Hippocampal formation (tissue), 2 donors: ENCODE measurements around the gene MAPK10.
"Not testable (repeated sequence)": the region's sequence is repeated elsewhere in the genome, so short reads cannot be mapped to it uniquely, and the experiment has no call there.

Experiments
- DNase-seq, 2 donors: peaks; one replicate each; lab custom pipeline; 2025; lab: John Stamatoyannopoulos, UW

Gene MAPK10

DNA sequence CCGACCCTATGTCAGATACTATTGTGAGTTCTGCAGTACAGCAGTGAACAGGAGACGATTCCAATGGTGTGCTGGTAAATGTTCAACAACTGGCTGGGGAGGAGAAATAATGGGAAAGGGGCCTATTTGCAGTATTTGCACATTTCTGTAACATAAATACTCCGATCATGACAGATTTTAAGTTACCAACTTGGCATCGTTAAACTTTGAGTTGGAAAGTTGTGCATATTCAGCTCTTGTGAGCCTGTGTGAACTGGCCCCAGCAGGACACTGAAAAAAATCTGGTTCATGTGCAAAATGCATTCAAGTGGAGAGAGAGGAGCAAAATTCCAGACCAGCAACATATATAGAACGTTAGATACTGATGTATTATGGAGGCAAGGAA is 175.0 kb downstream of the MAPK10 start:
- DNase-seq, result no peak

GRCh38 chr4:86184216-86184900 is 175.5 kb downstream of the MAPK10 start:
- no peak for DNase-seq

- no peak for DNase-seq
These were observed 178.3 kb downstream of the MAPK10 start for GRCh38 chr4:86181585-86181984.

- no peak for DNase-seq
These were observed 181.6 kb downstream of the MAPK10 start for GRCh38 chr4:86178211-86178610.

DNA sequence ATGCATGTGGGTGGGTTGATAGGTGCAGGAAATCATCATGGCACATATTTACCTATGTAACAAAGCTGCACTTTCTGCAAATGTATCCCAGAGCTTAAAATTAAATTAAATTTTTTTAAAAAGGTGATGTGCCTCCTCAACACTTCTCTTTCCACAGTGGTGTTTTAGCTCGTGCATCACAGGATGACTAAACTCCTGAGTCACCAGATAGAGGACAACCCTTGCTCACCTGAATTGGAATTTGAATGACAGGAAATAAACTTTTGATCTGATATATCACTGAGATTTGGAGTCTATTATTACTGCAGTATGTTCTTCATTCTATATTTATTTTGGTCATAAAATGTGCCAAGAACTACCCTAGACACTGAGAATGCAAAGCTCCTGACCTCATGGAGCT is 185.3 kb downstream of the MAPK10 start:
- no peak for DNase-seq

- DNase-seq, result not testable (repeated sequence)
These were observed 191.5 kb downstream of the MAPK10 start for GRCh38 chr4:86168335-86168734.

- DNase-seq, result no peak
These were observed 199.4 kb downstream of the MAPK10 start for GRCh38 chr4:86160426-86160825.

- no peak for DNase-seq
These were observed 200.6 kb downstream of the MAPK10 start for GRCh38 chr4:86159216-86159615.

DNA sequence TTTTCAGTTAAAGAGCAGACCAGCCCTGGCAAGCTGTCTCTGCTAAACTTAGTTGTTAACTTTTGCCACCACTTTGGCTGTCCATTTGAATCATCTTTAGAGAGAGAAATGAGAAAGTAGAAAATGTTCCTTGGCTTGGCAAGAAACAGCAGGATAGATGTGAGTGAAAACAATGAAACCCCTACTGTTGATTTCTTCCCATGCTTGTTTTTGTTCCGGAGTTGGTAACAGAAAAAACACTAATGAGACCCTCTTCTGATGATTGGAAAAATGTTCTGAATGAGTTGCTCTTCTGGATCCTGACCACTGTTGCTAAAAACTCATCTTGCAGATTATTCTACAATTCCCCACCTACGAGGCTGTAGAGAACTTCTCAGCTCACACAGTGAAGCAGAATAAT is 203.3 kb downstream of the MAPK10 start:
- no peak for DNase-seq

GRCh38 chr4:86155766-86156165 is 204.1 kb downstream of the MAPK10 start:
- DNase-seq, result no peak

GRCh38 chr4:86152454-86152853 is 207.4 kb downstream of the MAPK10 start:
- no peak for DNase-seq

- no peak for DNase-seq
These were observed 208.7 kb downstream of the MAPK10 start for GRCh38 chr4:86151196-86151595.

DNA sequence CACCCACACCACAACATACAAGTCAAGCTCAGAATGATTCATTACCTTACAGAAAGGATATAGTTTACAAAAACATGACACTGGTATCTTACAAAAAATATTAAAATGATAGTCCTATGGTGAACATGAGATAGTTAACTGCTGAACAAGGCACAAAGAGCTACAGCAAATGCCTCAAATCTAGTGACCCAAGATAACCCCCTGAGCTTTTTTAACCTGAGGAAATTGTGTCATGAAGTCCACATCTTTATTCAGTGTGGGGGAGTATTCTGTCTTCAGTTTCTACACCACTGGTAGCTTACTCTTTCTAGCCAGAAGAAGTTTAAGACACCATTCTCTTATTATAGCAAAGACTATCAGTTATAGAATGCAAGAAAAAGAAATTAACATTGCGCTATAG is 218.7 kb downstream of the MAPK10 start:
- no peak for DNase-seq

- DNase-seq, result no peak
These were observed 227.4 kb downstream of the MAPK10 start for GRCh38 chr4:86132468-86132867.

DNA sequence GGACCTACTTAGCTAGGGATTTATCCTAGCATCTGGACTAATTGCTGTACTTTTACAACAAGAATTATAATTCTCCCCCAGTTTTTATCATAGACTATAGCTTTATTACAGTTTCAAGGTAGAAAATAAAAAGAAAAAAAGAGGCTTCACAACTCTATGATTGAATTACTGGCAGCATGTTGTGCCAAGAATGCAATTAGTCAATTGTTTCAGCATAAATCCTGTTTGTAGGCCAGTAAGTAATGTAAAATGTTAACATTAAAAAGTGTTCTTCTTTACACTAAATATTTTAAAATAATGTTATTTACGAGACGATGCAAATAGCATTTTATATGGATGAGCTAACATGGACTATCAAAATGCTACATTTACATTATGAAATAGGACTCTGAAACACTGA is 228.4 kb downstream of the MAPK10 start:
- no peak for DNase-seq

GRCh38 chr4:86130160-86130933 is 229.5 kb downstream of the MAPK10 start:
- no peak for DNase-seq

DNA sequence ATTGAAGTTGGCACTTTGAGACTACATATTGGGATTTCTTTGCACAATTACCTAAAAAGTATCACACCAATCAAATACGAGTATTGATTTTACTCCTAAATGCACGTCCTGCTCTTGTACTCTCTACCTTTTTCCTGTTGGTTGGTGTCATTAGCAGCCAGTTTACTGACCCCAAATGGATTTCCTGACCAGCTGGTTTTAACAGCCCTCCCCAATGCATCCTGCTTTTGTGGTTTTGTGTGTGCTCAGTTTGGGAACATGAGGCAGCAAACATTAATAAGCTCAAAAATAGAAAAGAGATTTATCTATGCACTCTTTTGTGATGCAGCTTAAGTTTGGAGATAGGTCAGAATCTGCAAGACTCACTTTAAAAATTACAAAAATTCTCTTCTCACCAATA is 230.3 kb downstream of the MAPK10 start:
- no peak for DNase-seq

GRCh38 chr4:86122404-86122803 is 237.4 kb downstream of the MAPK10 start:
- no peak for DNase-seq

DNA sequence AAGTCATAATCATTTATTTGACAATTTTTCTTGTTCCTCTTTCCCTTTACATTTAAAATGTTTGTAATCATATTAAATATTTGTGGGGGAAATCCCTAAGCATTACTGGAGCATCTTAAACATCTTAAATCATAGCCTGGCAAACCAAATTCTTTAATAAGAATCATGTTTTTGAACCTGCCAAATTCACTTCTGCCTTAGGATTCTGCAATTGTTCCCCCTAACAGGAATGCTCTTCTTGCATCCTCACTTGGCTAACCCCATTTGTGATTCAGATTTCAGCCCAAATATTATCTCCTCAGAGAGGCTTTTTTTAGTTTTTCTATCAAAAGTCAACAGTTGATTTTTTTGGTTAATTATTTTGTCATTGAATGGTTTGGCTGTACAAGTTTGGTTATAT is 241.1 kb downstream of the MAPK10 start:
- DNase-seq, result no peak

- DNase-seq, result no peak
These were observed 242.0 kb downstream of the MAPK10 start for GRCh38 chr4:86117705-86118302.

- no peak for DNase-seq
These were observed 245.3 kb downstream of the MAPK10 start for GRCh38 chr4:86114563-86114962.

DNA sequence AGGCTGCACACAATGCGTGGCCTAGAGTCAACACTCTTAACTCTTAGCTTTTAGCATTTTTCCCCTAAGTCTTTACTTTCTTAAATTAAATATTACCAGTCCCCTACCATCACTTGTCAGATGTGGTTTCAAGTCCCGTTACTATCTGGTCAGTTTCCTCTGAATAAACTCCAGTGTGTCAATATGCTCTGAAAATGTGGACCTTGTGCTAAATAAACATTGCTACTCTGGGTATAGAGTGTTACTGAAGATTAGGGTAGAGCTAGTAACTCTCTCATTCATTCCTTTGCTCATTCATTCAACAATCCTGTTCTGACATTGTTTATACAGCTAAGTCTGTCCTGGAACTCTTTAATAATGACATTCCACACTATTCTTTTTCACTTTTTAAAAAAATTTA is 251.0 kb downstream of the MAPK10 start:
- DNase-seq, result no peak

GRCh38 chr4:86108137-86108536 is 251.7 kb downstream of the MAPK10 start:
- DNase-seq, result no peak
